ENCODE results near the gene SOX15. TPM values are rescaled to one million over a fixed set of nuclear protein-coding genes. Genes with fewer than 3 reads are reported as not detected.

The SOX15 gene
- total and polyA plus RNA-seq, 2 of the 13 experiments (the other 11 are each of a cell fraction or from before 2014, with no cell fraction given), result 0.07 to 0.18 TPM

DNA sequence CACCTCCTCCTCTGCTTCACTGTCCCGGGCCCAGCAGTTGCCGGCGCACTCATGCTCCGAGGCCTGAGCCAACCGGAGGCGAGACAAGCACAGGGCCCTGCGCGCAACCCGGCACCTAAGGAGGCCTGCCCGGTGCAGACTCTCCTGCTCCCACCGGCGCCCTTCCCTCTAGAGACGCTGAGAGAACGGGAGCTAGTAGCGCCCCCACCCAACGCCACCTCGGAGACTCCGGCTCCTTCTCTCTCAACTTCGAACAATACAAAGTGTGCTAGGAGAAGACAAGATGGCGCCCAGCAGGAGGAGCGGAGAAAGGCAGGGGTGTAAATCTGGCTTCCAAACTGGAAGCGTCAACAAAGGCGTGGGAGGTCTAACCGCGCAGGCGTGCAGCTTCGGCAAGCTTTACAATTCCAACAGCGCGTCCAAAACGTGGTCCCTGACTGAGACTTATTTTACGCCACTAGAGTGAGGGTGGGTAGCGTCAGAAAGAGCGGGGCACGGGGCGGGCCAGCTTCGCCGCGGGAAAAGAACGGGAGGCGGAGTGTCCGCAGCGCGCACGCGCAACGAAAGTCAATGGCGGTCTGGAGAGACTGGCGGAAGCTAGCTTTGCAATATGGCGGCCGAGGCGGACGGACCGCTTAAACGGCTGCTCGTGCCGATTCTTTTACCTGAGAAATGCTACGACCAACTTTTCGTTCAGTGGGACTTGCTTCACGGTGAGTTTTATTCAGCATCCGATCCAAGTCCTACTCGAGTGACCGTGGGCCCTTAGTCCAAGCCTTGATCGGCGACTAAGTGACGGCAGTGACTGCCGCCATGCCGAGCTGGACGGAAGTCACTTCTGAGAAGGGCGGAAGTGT is 6.4 kb downstream of the SOX15 start, which contains the start of gene MPDU1 (continued):
- no peak for TF ChIP-seq ZNF276 (CRISPR knock-in tag; IDR thresholded peaks at IDR 0.05; ENCODE audit: low read depth)
- TF ChIP-seq ZNF432 (CRISPR knock-in tag; IDR thresholded peaks at IDR 0.05; ENCODE audit: borderline replicate concordance), result no peak
- peak; percentile 42; the same call in 1 of the 2 replicates for TF ChIP-seq ZBTB39 (CRISPR knock-in tag; IDR thresholded peaks at IDR 0.05)
- TF ChIP-seq, protein P1, sequence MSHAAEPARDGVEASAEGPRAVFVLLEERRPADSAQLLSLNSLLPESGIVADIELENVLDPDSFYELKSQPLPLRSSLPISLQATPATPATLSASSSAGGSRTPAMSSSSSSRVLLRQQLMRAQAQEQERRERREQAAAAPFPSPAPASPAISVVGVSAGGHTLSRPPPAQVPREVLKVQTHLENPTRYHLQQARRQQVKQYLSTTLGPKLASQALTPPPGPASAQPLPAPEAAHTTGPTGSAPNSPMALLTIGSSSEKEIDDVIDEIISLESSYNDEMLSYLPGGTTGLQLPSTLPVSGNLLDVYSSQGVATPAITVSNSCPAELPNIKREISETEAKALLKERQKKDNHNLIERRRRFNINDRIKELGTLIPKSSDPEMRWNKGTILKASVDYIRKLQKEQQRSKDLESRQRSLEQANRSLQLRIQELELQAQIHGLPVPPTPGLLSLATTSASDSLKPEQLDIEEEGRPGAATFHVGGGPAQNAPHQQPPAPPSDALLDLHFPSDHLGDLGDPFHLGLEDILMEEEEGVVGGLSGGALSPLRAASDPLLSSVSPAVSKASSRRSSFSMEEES (CRISPR knock-in tag; IDR thresholded peaks at IDR 0.05), result no peak
- no peak for TF ChIP-seq RFXANK (CRISPR knock-in tag; IDR thresholded peaks at IDR 0.05)
- 0 out of 2 replicates have a peak, but pooled peaks have one; percentile 24 for TF ChIP-seq ZNF749 (CRISPR knock-in tag; IDR thresholded peaks at IDR 0.05; ENCODE audit: borderline replicate concordance)
- TF ChIP-seq, protein P2, sequence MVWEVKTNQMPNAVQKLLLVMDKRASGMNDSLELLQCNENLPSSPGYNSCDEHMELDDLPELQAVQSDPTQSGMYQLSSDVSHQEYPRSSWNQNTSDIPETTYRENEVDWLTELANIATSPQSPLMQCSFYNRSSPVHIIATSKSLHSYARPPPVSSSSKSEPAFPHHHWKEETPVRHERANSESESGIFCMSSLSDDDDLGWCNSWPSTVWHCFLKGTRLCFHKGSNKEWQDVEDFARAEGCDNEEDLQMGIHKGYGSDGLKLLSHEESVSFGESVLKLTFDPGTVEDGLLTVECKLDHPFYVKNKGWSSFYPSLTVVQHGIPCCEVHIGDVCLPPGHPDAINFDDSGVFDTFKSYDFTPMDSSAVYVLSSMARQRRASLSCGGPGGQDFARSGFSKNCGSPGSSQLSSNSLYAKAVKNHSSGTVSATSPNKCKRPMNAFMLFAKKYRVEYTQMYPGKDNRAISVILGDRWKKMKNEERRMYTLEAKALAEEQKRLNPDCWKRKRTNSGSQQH (CRISPR knock-in tag; IDR thresholded peaks at IDR 0.05; ENCODE audit: low read depth), result peak; percentile 95
- peak; percentile 34; the same call in 1 of the 2 replicates for TF ChIP-seq FOSL1 (CRISPR knock-in tag; IDR thresholded peaks at IDR 0.05; ENCODE audit: borderline replicate concordance)
- no peak for TF ChIP-seq ZNF713 (CRISPR knock-in tag; IDR thresholded peaks at IDR 0.05)
- TF ChIP-seq ZNF24 (IDR thresholded peaks at IDR 0.05), result 0 out of 2 replicates have a peak, but pooled peaks have one; percentile 14
- TF ChIP-seq, protein P3, sequence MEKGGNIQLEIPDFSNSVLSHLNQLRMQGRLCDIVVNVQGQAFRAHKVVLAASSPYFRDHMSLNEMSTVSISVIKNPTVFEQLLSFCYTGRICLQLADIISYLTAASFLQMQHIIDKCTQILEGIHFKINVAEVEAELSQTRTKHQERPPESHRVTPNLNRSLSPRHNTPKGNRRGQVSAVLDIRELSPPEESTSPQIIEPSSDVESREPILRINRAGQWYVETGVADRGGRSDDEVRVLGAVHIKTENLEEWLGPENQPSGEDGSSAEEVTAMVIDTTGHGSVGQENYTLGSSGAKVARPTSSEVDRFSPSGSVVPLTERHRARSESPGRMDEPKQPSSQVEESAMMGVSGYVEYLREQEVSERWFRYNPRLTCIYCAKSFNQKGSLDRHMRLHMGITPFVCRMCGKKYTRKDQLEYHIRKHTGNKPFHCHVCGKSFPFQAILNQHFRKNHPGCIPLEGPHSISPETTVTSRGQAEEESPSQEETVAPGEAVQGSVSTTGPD (CRISPR knock-in tag; IDR thresholded peaks at IDR 0.05), result no peak
- TF ChIP-seq DR1 (CRISPR knock-in tag; IDR thresholded peaks at IDR 0.05), result peak; percentile 60
- no peak for TF ChIP-seq CENPX (CRISPR knock-in tag; IDR thresholded peaks at IDR 0.05)
- TF ChIP-seq PTBP1 (IDR thresholded peaks at IDR 0.05; ENCODE audit: low read depth, low read length, poor library complexity, severe bottlenecking), result no peak
- no peak for TF ChIP-seq MTA3 (CRISPR knock-in tag; IDR thresholded peaks at IDR 0.05)
- TF ChIP-seq FLYWCH1 (CRISPR knock-in tag; IDR thresholded peaks at IDR 0.05), result no peak
- no peak for TF ChIP-seq ZNF570 (CRISPR knock-in tag; IDR thresholded peaks at IDR 0.05; ENCODE audit: borderline replicate concordance)
- no peak for TF ChIP-seq ATF7 (IDR thresholded peaks at IDR 0.05)
- TF ChIP-seq ATF7 (CRISPR knock-in tag; IDR thresholded peaks at IDR 0.05), result no peak

Data from HepG2 (cell line).